D721Med (cell line): ENCODE measurements around the gene FAF2.
"Not testable (repeated sequence)": the region's sequence is repeated elsewhere in the genome, so short reads cannot be mapped to it uniquely, and the experiment has no call there.

Experiments
- DNase-seq: peaks from one replicate; pipeline ENCODE4 v3.0.0; 2011; ENCODE audit warnings: low spot score; ENCODE audit not compliant: insufficient read length
- FAIRE-seq: peaks from 2 replicates; lab custom pipeline; 2011; peaks lifted over from hg19 to GRCh38; lab: Jason Lieb, UNC
- CTCF ChIP-seq: IDR thresholded peaks from 2 replicates; pipeline ENCODE4 v1.5.1; 2012; ENCODE audit warnings: mild to moderate bottlenecking, control low read depth; ENCODE audit not compliant: insufficient read depth; ENCODE audit errors: missing control alignments

The FAF2 gene

GRCh38 chr5:176543428-176544182, 95.4 kb downstream of the FAF2 start:
- DNase-seq (no peak), FAIRE-seq (no peak)
- TF ChIP-seq CTCF = no peak

GRCh38 chr5:176545388-176545736, 97.2 kb downstream of the FAF2 start:
- DNase-seq (no peak), FAIRE-seq (no peak)
- TF ChIP-seq CTCF = no peak

- TF ChIP-seq CTCF = no peak
- FAIRE-seq (no peak), DNase-seq (no peak)
These were observed 97.7 kb downstream of the FAF2 start for GRCh38 chr5:176545737-176546509.

- TF ChIP-seq CTCF = no peak
- FAIRE-seq (no peak), DNase-seq (no peak)
These were observed 99.6 kb downstream of the FAF2 start for GRCh38 chr5:176547802-176548201.

GRCh38 chr5:176548967-176549444, 100.8 kb downstream of the FAF2 start, which contains the start of gene CDHR2:
TSS of gene CDHR2 (plus strand) at chr5:176549342. CDS start at chr5:176565353, 16,011 bp downstream.
- no peak for TF ChIP-seq CTCF
- FAIRE-seq = no peak

GRCh38 chr5:176549871-176550270, 101.7 kb downstream of the FAF2 start:
- DNase-seq (no peak), FAIRE-seq (no peak)
- TF ChIP-seq CTCF = no peak

More at GRCh38 chr5:176548967-176549444, 100.8 kb downstream of the FAF2 start, which contains the start of gene CDHR2:
- no peak for DNase-seq

GRCh38 chr5:176550275-176550831, 102.2 kb downstream of the FAF2 start:
- no peak for DNase-seq
- no peak for TF ChIP-seq CTCF
- FAIRE-seq = no peak

- not testable (repeated sequence) for DNase-seq, FAIRE-seq
These were observed 102.8 kb downstream of the FAF2 start for GRCh38 chr5:176550937-176551336.
